ENCODE measurements around the gene HSFX4.
"Not testable (repeated sequence)": the region's sequence is repeated elsewhere in the genome, so short reads cannot be mapped to it uniquely, and the experiment has no call there.

Gene HSFX4, protein sequence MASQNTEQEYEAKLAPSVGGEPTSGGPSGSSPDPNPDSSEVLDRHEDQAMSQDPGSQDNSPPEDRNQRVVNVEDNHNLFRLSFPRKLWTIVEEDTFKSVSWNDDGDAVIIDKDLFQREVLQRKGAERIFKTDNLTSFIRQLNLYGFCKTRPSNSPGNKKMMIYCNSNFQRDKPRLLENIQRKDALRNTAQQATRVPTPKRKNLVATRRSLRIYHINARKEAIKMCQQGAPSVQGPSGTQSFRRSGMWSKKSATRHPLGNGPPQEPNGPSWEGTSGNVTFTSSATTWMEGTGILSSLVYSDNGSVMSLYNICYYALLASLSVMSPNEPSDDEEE

DNA sequence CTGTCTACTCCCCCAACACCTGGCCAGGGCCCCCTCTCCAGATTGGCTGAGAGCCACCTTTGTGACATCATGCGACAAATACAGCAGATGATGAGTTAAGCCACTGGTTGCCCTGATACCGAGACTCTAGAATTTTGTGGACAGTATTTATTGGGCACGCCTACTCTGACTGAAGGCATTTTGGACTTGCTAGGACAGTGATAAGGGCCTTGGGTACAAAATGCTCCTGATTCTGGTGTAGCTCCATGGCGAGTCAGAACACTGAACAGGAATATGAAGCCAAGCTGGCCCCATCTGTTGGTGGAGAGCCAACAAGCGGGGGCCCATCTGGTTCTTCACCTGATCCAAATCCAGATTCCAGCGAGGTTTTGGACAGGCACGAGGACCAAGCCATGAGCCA is at the start of gene HSFX4:
Gene HSFX4, plus strand, starts transcription at position 174 of the 400 bp plus-strand sequence. Its CDS starts 72 bp downstream, at position 246.
- H3K4me3 ChIP-seq (ENCODE audit: low read depth, low read length), result not testable (repeated sequence)

DNA sequence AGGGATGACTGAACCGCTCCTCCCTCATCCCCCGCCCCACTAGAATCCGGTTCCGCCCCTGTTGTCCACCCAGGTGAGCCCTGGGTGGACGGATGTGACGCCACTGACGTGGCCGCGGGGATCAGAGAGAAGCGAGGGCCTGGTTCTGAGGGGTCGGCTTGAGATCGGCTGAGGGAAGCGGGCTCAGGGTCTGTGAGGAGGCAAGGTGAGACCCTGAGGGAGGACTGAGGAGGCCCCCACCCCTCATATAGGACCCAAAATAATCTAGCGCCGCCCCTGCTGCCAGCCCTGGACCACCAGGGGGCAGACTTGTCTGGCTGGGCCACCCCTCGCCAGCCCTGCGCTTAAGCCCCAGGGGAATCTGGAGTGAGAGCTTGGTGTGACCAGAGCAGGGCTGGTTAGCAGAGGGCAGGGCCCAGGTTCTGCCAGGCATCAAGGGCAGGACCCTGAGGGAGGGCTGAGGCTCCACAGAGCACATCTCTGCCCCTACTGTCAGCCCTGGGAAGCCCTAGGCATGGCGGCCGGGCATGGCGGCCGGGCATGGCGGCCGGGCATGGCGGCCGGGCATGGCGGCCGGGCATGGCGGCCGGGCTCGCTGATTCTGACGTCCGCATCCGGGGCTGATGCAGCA is 48.2 kb upstream of the HSFX4 start, which contains the start of gene MAGEA8:
Gene MAGEA8, plus strand, starts transcription at position 103 of the 631 bp plus-strand sequence. CDS start 3,090 bp downstream, outside the sequence.
- TF ChIP-seq, protein P1, sequence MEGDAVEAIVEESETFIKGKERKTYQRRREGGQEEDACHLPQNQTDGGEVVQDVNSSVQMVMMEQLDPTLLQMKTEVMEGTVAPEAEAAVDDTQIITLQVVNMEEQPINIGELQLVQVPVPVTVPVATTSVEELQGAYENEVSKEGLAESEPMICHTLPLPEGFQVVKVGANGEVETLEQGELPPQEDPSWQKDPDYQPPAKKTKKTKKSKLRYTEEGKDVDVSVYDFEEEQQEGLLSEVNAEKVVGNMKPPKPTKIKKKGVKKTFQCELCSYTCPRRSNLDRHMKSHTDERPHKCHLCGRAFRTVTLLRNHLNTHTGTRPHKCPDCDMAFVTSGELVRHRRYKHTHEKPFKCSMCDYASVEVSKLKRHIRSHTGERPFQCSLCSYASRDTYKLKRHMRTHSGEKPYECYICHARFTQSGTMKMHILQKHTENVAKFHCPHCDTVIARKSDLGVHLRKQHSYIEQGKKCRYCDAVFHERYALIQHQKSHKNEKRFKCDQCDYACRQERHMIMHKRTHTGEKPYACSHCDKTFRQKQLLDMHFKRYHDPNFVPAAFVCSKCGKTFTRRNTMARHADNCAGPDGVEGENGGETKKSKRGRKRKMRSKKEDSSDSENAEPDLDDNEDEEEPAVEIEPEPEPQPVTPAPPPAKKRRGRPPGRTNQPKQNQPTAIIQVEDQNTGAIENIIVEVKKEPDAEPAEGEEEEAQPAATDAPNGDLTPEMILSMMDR (IDR thresholded peaks at IDR 0.05; ENCODE audit: low read depth, low read length), result peak; percentile 16; the same call in 1 of the 2 replicates
- no peak within 1 kb of the TSS for H3K4me3 ChIP-seq (ENCODE audit: low read depth, low read length)

DNA sequence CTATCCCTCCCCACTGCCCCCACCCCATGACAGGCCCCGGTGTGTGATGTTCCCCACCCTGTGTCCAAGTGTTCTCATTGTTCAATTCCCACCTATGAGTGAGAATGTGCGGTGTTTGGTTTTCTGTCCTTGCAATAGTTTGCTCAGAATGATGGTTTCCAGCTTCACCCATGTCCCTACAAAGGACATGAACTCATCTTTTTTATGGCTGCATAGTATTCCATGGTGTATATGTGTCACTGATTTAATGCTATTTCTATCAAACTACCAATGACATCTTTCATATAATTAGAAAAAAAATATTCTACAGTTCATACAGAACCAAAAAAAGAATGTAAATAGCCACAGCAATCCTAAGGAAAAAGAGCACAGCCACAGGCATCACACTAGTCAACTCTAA is 38.5 kb upstream of the HSFX4 start:
- H3K4me3 ChIP-seq (ENCODE audit: low read depth, low read length), result not testable (repeated sequence)

DNA sequence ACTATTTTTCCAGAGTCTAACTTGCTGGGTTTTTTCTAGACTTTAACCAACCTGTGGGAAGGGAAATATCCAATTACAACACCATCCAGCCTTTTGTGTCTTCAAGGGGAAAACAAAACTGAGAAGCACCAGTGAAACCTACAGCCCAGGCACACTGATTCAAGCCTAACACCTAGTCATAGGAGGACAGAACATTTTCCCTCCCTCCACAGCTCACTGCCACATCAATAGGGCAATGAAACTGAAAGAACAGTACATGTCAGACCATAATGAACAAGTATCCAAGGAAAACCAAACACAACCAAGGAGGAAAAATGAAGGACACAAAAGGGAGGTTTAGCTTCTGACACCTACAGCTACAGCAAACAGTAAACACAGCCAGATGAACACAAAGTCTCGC is 30.8 kb upstream of the HSFX4 start:
- H3K4me3 ChIP-seq (ENCODE audit: low read depth, low read length), result no peak overlapping the region
- TF ChIP-seq, protein P1 (IDR thresholded peaks at IDR 0.05; ENCODE audit: low read depth, low read length), result no peak

DNA sequence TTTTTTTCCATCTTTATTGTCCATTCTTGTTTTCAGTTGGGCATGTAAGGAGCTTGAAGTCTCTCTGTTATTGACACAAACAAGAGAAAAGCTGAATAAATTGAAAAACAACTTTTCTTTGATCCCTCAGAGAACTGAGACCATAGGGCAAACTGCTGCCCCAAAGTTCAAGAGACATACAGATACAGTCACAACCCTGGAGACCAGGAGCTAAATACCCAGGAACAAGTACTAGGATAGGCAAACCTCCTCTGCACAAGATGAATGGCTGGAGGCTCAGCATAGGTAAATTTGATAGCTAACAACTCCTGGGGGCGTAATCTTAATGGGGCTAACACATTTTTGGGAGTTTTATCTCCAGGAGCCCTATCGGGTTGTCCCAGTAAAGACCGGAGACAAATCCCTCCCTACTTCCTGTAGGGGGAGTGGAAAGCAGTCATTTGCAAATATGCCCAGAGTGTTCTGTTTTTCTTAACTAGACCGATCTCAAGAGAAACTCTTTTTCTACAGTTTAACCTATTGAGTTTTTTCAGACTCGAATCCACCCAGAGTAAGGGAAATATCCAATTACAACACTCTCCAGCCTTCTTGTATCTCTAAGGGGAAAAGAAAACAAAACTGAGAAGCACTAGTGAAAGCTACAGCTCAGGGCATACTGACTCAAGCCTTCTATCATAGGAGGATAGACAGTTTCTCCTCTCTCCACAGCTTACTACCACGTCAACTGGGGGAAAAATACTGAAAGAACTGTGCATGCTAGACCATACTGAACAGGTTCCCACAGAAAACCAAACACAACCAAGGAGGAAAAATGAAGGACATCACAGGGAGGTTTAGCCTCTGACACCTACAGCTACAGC is 25.3 kb upstream of the HSFX4 start:
- no peak overlapping the region for H3K4me3 ChIP-seq (ENCODE audit: low read depth, low read length)

DNA sequence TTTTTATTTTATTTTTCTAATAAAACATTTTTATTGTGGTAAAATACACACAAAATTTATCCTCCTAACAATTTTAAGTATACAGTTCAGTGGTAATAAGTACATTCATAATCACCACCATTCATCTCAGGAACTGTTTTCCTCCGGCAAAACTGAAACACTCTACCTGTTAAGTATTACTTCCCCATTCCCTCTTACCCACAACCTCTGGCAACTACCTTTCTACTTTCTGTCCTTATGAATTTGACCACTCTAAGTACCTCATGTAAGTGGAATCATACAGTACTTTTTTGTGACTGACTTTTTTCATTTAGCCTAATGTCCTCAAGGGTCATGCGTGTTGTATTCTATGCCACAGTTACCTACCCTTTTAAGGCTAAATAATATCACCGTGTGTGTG is 21.1 kb upstream of the HSFX4 start:
- no peak overlapping the region for H3K4me3 ChIP-seq (ENCODE audit: low read depth, low read length)
- TF ChIP-seq, protein P1 (IDR thresholded peaks at IDR 0.05; ENCODE audit: low read depth, low read length), result no peak

More for the DNA sequence above, 25.3 kb upstream of the HSFX4 start:
- TF ChIP-seq, protein P1 (IDR thresholded peaks at IDR 0.05; ENCODE audit: low read depth, low read length), result no peak

DNA sequence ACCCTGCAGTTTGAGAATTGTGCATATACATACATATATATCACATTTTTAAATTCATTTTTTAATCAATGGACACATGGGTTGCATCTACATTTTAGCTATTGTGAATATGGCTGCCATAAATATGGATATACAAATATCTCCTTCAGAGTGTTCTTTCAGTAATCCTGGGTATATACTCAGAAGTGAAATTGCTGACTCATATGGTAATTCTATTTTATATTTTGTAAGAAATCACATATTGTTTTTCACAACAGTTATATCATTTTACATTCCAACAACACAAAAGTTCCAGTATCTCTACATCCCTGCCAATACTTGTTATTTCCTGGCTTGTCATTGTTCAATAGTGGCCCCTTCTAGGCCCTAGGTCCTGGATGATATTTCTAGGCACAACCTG is 20.6 kb upstream of the HSFX4 start:
- TF ChIP-seq, protein P1 (IDR thresholded peaks at IDR 0.05; ENCODE audit: low read depth, low read length), result no peak
- no peak overlapping the region for H3K4me3 ChIP-seq (ENCODE audit: low read depth, low read length)

Measured in WI38 (cell line).